H9 (cell line): ENCODE data around the gene EMC9. TPM values are rescaled to one million over a fixed set of nuclear protein-coding genes. Genes with fewer than 3 reads are reported as not detected.
A peak's percentile ranks its signal among the peaks of the same experiment; 100 is the strongest.
"Not testable (repeated sequence)": the region's sequence is repeated elsewhere in the genome, so short reads cannot be mapped to it uniquely, and the experiment has no call there.

ENCODE experiments used
- DNase-seq: peaks from one replicate; pipeline ENCODE4 v3.0.0-alpha.2; 2017
- H2AFZ ChIP-seq: one replicate; pipeline ENCODE4 v1.6.1; 2013; ENCODE audit warnings: mild to moderate bottlenecking, low read length, control low read depth, moderate library complexity
- H2AK5ac ChIP-seq: 2 replicates; pipeline ENCODE4 v1.6.1; 2013; ENCODE audit warnings: low read length, control low read depth, mixed read lengths; ENCODE audit not compliant: insufficient read length
- H2BK120ac ChIP-seq: one replicate; pipeline ENCODE4 v1.6.1; 2013; ENCODE audit warnings: low read depth, mild to moderate bottlenecking, low read length, control low read depth, inconsistent platforms; ENCODE audit not compliant: poor library complexity, severe bottlenecking
- H2BK12ac ChIP-seq: 2 replicates; pipeline ENCODE4 v1.6.1; 2013; ENCODE audit warnings: low read length, control low read depth, mixed read lengths, low read depth; ENCODE audit not compliant: insufficient read length
- H2BK15ac ChIP-seq: 2 replicates; pipeline ENCODE4 v1.6.1; 2013; ENCODE audit warnings: low read depth, low read length, control low read depth
- H2BK20ac ChIP-seq: one replicate; pipeline ENCODE4 v1.6.1; 2013; ENCODE audit warnings: low read depth, mild to moderate bottlenecking, low read length, control low read depth, inconsistent platforms; ENCODE audit not compliant: poor library complexity, severe bottlenecking
- H2BK5ac ChIP-seq: 2 replicates; pipeline ENCODE4 v1.6.1; 2013; ENCODE audit warnings: low read length, control low read depth, mixed read lengths; ENCODE audit not compliant: insufficient read length
- H3K14ac ChIP-seq: 2 replicates; pipeline ENCODE4 v1.6.1; 2013; ENCODE audit warnings: low read length, control low read depth; ENCODE audit not compliant: insufficient read depth
- H3K18ac ChIP-seq: 2 replicates; pipeline ENCODE4 v1.6.1; 2013; ENCODE audit warnings: low read depth, mild to moderate bottlenecking, mixed read lengths, low read length, control low read depth; ENCODE audit not compliant: insufficient read length
- H3K23ac ChIP-seq: 2 replicates; pipeline ENCODE4 v1.6.1; 2013; ENCODE audit warnings: low read length, control low read depth, mixed read lengths, low read depth; ENCODE audit not compliant: insufficient read length
- H3K23me2 ChIP-seq: 2 replicates; pipeline ENCODE4 v1.6.1; 2013; ENCODE audit warnings: low read depth, mild to moderate bottlenecking, mixed read lengths, low read length, control low read depth; ENCODE audit not compliant: insufficient read length, poor library complexity, severe bottlenecking
- H3K27ac ChIP-seq: 2 replicates; pipeline ENCODE4 v1.5.1; 2013; ENCODE audit warnings: low read length, control low read depth, mixed read lengths, low read depth; ENCODE audit not compliant: insufficient read length
- H3K27me3 ChIP-seq: 2 replicates; pipeline ENCODE4 v1.6.1; 2013; ENCODE audit warnings: low read length, control low read depth, inconsistent platforms; ENCODE audit not compliant: insufficient read depth
- H3K4ac ChIP-seq: 2 replicates; pipeline ENCODE4 v1.6.1; 2013; ENCODE audit warnings: low read depth, mild to moderate bottlenecking, control low read depth, inconsistent platforms, low read length, moderate library complexity
- H3K4me1 ChIP-seq: 2 replicates; pipeline ENCODE4 v1.6.1; 2013; ENCODE audit warnings: low read length, control low read depth, inconsistent platforms; ENCODE audit not compliant: insufficient read depth
- H3K4me2 ChIP-seq: 2 replicates; pipeline ENCODE4 v1.6.1; 2013; ENCODE audit warnings: low read length, control low read depth, mixed read lengths; ENCODE audit not compliant: insufficient read length, insufficient read depth
- H3K56ac ChIP-seq: 2 replicates; pipeline ENCODE4 v1.6.1; 2013; ENCODE audit warnings: low read depth, mild to moderate bottlenecking, mixed read lengths, low read length, control low read depth; ENCODE audit not compliant: insufficient read length
- H3K79me1 ChIP-seq: 2 replicates; pipeline ENCODE4 v1.6.1; 2013; ENCODE audit warnings: low read depth, mild to moderate bottlenecking, moderate library complexity, low read length, control low read depth, inconsistent platforms; ENCODE audit not compliant: insufficient read depth, poor library complexity, severe bottlenecking
- H3K79me2 ChIP-seq: 2 replicates; pipeline ENCODE4 v1.6.1; 2013; ENCODE audit warnings: low read length, control low read depth, inconsistent platforms; ENCODE audit not compliant: insufficient read depth
- H3K9ac ChIP-seq: 2 replicates; pipeline ENCODE4 v1.6.1; 2013; ENCODE audit warnings: low read length, control low read depth, mixed read lengths; ENCODE audit not compliant: insufficient read length; ENCODE audit errors: extremely low read depth
- H3K9me3 ChIP-seq: one replicate; pipeline ENCODE4 v1.6.1; 2013; ENCODE audit warnings: low read depth, low read length, inconsistent platforms; ENCODE audit not compliant: control insufficient read depth
- H3T11ph ChIP-seq: one replicate; pipeline ENCODE4 v1.6.1; 2013; ENCODE audit warnings: mild to moderate bottlenecking, low read length, control low read depth, inconsistent platforms
- H4K20me1 ChIP-seq: one replicate; pipeline ENCODE4 v1.6.1; 2013; ENCODE audit not compliant: control insufficient read depth, insufficient read length, insufficient read depth
- H4K5ac ChIP-seq: 2 replicates; pipeline ENCODE4 v1.6.1; 2013; ENCODE audit warnings: low read depth, mild to moderate bottlenecking, mixed read lengths, low read length, control low read depth; ENCODE audit not compliant: insufficient read length
- H4K8ac ChIP-seq: replicated peaks from 2 replicates; pipeline ENCODE4 v1.6.1; 2013; ENCODE audit warnings: low read length, control low read depth, mixed read lengths, low read depth; ENCODE audit not compliant: insufficient read length
- H4K91ac ChIP-seq: 2 replicates; pipeline ENCODE4 v1.6.1; 2013; ENCODE audit warnings: low read depth, mild to moderate bottlenecking, moderate library complexity, mixed read lengths, low read length, control low read depth; ENCODE audit not compliant: insufficient read length
- H3K27ac Mint-ChIP-seq, 3 experiments: 2 replicates in 2 of 3; 3 replicates in 1 of 3; pipeline ENCODE4 v1.8.0; 2020 to 2021; ENCODE audit warnings: mixed read lengths in 3 of 3, mild to moderate bottlenecking in 1 of 3, moderate library complexity in 1 of 3
- H3K27me3 Mint-ChIP-seq: 2 replicates; pipeline ENCODE4 v1.8.0; 2021; ENCODE audit warnings: low read depth, mild to moderate bottlenecking, moderate library complexity, mixed read lengths
- H3K36me3 Mint-ChIP-seq, 3 experiments: 2 replicates in 2 of 3; 3 replicates in 1 of 3; pipeline ENCODE4 v1.8.0; 2020 to 2021; ENCODE audit warnings: low read depth in 3 of 3, mixed read lengths in 3 of 3; ENCODE audit not compliant: insufficient read depth in 1 of 3
- H3K4me1 Mint-ChIP-seq, 2 experiments: 2 replicates each; pipeline ENCODE4 v1.8.0; 2020; ENCODE audit warnings: mixed read lengths in 2 of 2
- H3K4me3 Mint-ChIP-seq, 2 experiments: 2 replicates in 1 of 2; 3 replicates in 1 of 2; pipeline ENCODE4 v1.8.0; 2020 to 2021; ENCODE audit warnings: mild to moderate bottlenecking in 2 of 2, mixed read lengths in 2 of 2, moderate library complexity in 1 of 2
- H3K9me3 Mint-ChIP-seq, 2 experiments: 2 replicates in 1 of 2; 3 replicates in 1 of 2; pipeline ENCODE4 v1.8.0; 2020; ENCODE audit warnings: mild to moderate bottlenecking in 2 of 2, mixed read lengths in 2 of 2, moderate library complexity in 1 of 2
- CTCF ChIP-seq: fragments of 200-600 bp; sonication (generic); conservative IDR thresholded peaks from 3 replicates; pipeline ENCODE4 v1.8.0; 2021; ENCODE audit warnings: antibody characterized with exemption, mild to moderate bottlenecking
- WGBS: extraction: QIAGEN DNeasy Blood & Tissue Kit; methylation state at CpG from one replicate; pipeline ENCODE4 v1.1.7; 2013; ENCODE audit warnings: missing lambda C conversion rate, low lambda C conversion rate, mixed read lengths; ENCODE audit not compliant: insufficient read length; ENCODE audit errors: extremely low coverage; 5-methylcytosine and 5-hydroxymethylcytosine counted together
- total RNA-seq: library from RNA; stranded (reverse); gene quantifications from 2 replicates; pipeline ENCODE4 v1.2.1, GENCODE V29; 2021

The EMC9 gene
- total RNA-seq, 1 experiment from 2014 or later, result 52.9 TPM

DNA sequence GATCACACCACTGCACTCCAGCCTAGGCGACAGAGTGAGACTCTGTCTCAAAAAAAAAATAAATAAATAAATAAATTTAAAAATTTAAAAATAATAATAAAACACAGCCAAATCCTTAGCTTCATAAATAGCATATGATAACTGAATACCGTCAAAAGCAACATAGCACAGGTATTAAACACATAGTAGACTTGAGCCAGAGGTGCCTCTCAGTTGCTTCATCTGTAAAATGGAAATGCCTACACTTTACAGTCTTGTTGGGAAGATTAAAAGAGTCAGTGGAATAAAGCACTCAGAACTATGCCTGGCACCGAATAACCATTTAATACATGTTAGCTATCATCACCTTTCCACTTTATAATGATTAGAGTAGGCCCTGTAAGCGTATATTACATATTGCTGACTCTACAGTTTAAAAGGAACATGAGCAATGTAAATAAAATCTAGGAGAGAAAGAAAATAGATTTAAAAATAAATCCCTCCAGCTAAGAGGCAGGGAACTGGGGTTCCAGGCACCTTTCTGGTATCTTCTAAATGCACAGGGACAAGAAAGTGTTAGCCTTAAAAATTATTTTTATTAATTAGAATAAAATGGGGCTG, 34.6 kb downstream of the EMC9 start:
- Histone ChIP-seq H3K27ac (no peak overlapping the region), H2BK20ac (no peak overlapping the region), H2AFZ (no peak overlapping the region), H2BK15ac (no peak overlapping the region), H3K56ac (no peak overlapping the region), H2BK120ac (no peak overlapping the region), H2BK5ac (no peak overlapping the region), H3K9me3 (no peaks in the 10 kb centered on the region), H4K5ac (no peak overlapping the region), H4K91ac (no peak overlapping the region), H3K4me2 (no peak overlapping the region), H3K79me2 (no peaks in the 10 kb centered on the region), H3K14ac (no peak overlapping the region), H3K23ac (no peak overlapping the region), H3K18ac (no peak overlapping the region), H3K79me1 (no peaks in the 10 kb centered on the region), H3K4me1 (no peaks in the 10 kb centered on the region), H4K8ac (no peak overlapping the region), H4K20me1 (no peaks in the 10 kb centered on the region), H2AK5ac (no peak overlapping the region), H3K23me2 (no peaks in the 10 kb centered on the region), H3K4ac (no peak overlapping the region), H2BK12ac (no peak overlapping the region), H3K27me3 (no peaks in the 10 kb centered on the region), H3K9ac (no peak overlapping the region), H3T11ph (no peak overlapping the region)
- Mint-ChIP-seq H3K4me1 (peaks cover 3 to 5% of the 10 kb centered on the region in 2 experiments), H3K27me3 (no peaks in the 10 kb centered on the region), H3K27ac (no peak overlapping the region), H3K36me3 (peaks cover 29 to 33% (median 33%) of the 10 kb centered on the region in 3 experiments), H3K4me3 (no peak overlapping the region; a peak in 1 of 5 replicates), H3K9me3 (peaks cover 18 to 19% of the 10 kb centered on the region in 2 experiments)
- DNase-seq, result no peak
- TF ChIP-seq CTCF, result no peak
- WGBS, result no CpG with 5 or more reads among the region's 4 CpGs

GRCh38 chr14:24105609-24106239, 35.7 kb downstream of the EMC9 start:
- 0 out of 7 replicates have a peak overlapping the region, but pooled peaks of 1 of the 3 experiments have one; percentile 53 for H3K27ac Mint-ChIP-seq
- not testable (repeated sequence) for H3K4me3 Mint-ChIP-seq

More at GRCh38 chr14:24105609-24106239, 35.7 kb downstream of the EMC9 start:
- H2AK5ac ChIP-seq, H3K27me3 ChIP-seq, H2BK5ac ChIP-seq, H3K14ac ChIP-seq, H3K79me2 ChIP-seq, H2BK12ac ChIP-seq, DNase-seq, H2AFZ ChIP-seq, H2BK20ac ChIP-seq, H3K27ac ChIP-seq, H3K4ac ChIP-seq, H4K5ac ChIP-seq, H3K18ac ChIP-seq, H3K79me1 ChIP-seq, H3K56ac ChIP-seq, H3K23ac ChIP-seq, H3K27me3 Mint-ChIP-seq, H3K4me1 Mint-ChIP-seq, H2BK15ac ChIP-seq, H4K20me1 ChIP-seq, H4K8ac ChIP-seq, H3K9ac ChIP-seq, H2BK120ac ChIP-seq, H3K23me2 ChIP-seq, H3K4me2 ChIP-seq, H3T11ph ChIP-seq, H4K91ac ChIP-seq, H3K9me3 ChIP-seq, H3K4me1 ChIP-seq: not testable (repeated sequence)
- WGBS, result no CpG with 5 or more reads among the region's 8 CpGs
- peaks cover 37 to 42% (median 42%) of the 10 kb centered on the region in 3 experiments for H3K36me3 Mint-ChIP-seq
- peaks cover 18 to 19% of the 10 kb centered on the region in 2 experiments for H3K9me3 Mint-ChIP-seq
